Measurements from ENCODE around the gene LRG1. TPM values are rescaled to one million over a fixed set of nuclear protein-coding genes. Genes with fewer than 3 reads are reported as not detected.
A peak's percentile ranks its signal among the peaks of the same experiment; 100 is the strongest.

LRG1 gene
- total RNA-seq, 1 donor from 2014 or later = 14.9 TPM

- Histone ChIP-seq H3K27me3 (ENCODE audit: low read depth) (no peaks in the 10 kb centered on the region), H3K4me1 (peaks cover 18% of the 10 kb centered on the region), H3K9me3 (no peaks in the 10 kb centered on the region), H3K36me3 (peaks cover 13% of the 10 kb centered on the region), H3K4me3 (peak within 1 kb of the TSS; percentile 57), H3K27ac (peak within 1 kb of the TSS; percentile 73)
- intact Hi-C loops (cut with DNase I) = no loop called here
- TF ChIP-seq CTCF (IDR thresholded peaks at IDR 0.05) = no peak
- ATAC-seq (peak in 1 of 2 donors; percentile 50), DNase-seq (peak; percentile 75)
Measured at GRCh38 chr19:4559569-4559968, 19.7 kb upstream of the LRG1 start, which contains the start of gene SEMA6B. SEMA6B (minus strand) TSS chr19:4559684; CDS start chr19:4558457, 1,227 bp downstream.

- H3K27me3 ChIP-seq (ENCODE audit: low read depth) = no peaks in the 10 kb centered on the region
- ATAC-seq = no peak
- DNase-seq = no peak
Measured at GRCh38 chr19:4557971-4558941, 18.4 kb upstream of the LRG1 start.

DNA sequence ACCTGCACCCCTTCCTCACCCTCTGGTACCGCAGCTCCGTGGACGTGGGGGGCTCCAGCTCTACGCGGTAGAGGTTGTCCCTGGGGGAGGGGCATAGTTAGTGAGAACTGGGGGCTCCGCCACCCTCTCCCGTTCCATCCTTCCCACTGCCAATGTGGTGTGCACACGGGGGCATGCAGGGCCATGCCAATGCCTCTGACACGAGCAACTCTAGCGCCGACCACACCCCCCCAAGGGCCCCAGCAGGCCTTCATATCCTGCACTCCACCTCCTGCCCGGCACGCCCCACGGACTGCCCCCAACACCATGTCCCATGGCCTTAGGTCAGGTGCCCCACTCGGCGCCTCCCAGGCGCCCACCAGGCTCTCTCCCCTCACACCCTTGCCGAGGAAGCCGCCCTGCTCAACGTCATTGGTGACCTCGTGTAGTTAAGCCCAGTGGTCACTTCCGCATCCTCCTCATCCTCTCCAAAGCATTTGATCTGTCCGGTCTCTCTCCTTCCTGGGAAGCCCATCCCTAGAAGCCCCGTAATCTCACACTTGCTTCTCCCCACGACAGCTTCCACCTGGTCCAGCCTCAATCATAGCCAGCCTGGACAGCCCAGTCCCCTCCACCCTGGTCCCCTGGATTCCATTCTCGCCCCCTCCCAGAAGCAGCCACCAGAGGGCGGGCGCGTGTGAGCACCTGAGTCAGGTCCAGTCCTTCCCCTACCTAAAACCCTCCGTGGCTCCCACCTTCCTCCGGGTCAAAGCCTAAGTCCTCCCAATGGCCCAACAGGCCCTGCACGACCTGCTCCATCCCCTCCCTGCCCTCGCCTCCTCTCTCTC, 17.5 kb upstream of the LRG1 start:
- DNase-seq = no peak
- Histone ChIP-seq H3K4me1 (peaks cover 18% of the 10 kb centered on the region), H3K4me3 (peak overlapping the region; percentile 57), H3K36me3 (peaks cover 24% of the 10 kb centered on the region), H3K9me3 (no peaks in the 10 kb centered on the region), H3K27me3 (ENCODE audit: low read depth) (peaks cover 1% of the 10 kb centered on the region), H3K27ac (no peak overlapping the region)
- no peak for TF ChIP-seq CTCF (IDR thresholded peaks at IDR 0.05)
- intact Hi-C loops (cut with DNase I) = no loop called here
- ATAC-seq = peak in 1 of 2 donors; percentile 5

More at GRCh38 chr19:4557971-4558941, 18.4 kb upstream of the LRG1 start:
- TF ChIP-seq CTCF (IDR thresholded peaks at IDR 0.05) = peak; percentile 100
- intact Hi-C loops (cut with DNase I) = no loop called here
- Histone ChIP-seq H3K36me3 (peaks cover 17% of the 10 kb centered on the region), H3K4me3 (peak overlapping the region; percentile 57), H3K9me3 (no peaks in the 10 kb centered on the region), H3K4me1 (peaks cover 18% of the 10 kb centered on the region), H3K27ac (no peak overlapping the region)

- TF ChIP-seq CTCF (IDR thresholded peaks at IDR 0.05) = no peak
- H3K27ac ChIP-seq = no peak overlapping the region
- H3K4me3 ChIP-seq = no peak overlapping the region
- ATAC-seq (peak; percentile 24 to 50), DNase-seq (no peak)
- H3K36me3 ChIP-seq = peaks cover 26% of the 10 kb centered on the region
- H3K27me3 ChIP-seq (ENCODE audit: low read depth) = peaks cover 6% of the 10 kb centered on the region
- no peaks in the 10 kb centered on the region for H3K9me3 ChIP-seq
- H3K4me1 ChIP-seq = peaks cover 18% of the 10 kb centered on the region
- intact Hi-C loops (cut with DNase I) = no loop called here
Measured at GRCh38 chr19:4556597-4557127, 16.8 kb upstream of the LRG1 start.
